Activated CD8-positive, alpha-beta T cell treated with anti-CD3 and anti-CD28 coated beads, Interleukin-2, amount 10 ng/mL, durations not matched to agents 7 days and 5 days (primary cell): ENCODE measurements around the gene SETD2. TPM values are rescaled to one million over a fixed set of nuclear protein-coding genes. Genes with fewer than 3 reads are reported as not detected.

ENCODE experiments used
- ATAC-seq: fragments of 150-1000 bp; cut with Tn5 transposase; one replicate; pipeline ENCODE4 v1.10.0; 2021; ENCODE audit warnings: moderate library complexity
- CTCF ChIA-PET: fragments of 350-600 bp; sonication (Branson Sonifier 250); formaldehyde crosslinking; loops from one replicate; lab custom pipeline; 2021; ENCODE audit warnings: antibody characterized with exemption; lab: Charles Lee
- POLR2A ChIA-PET: fragments of 350-600 bp; sonication (Branson Sonifier 250); formaldehyde crosslinking; loops from one replicate; lab custom pipeline; 2021; ENCODE audit warnings: antibody characterized with exemption; lab: Charles Lee
- DNase-seq: peaks from one replicate; pipeline ENCODE4 v3.0.0-alpha.2; 2020
- H3K27ac Mint-ChIP-seq: one replicate; pipeline ENCODE4 v1.8.0; 2021; ENCODE audit warnings: mild to moderate bottlenecking, mixed read lengths
- H3K27me3 Mint-ChIP-seq: one replicate; pipeline ENCODE4 v1.8.0; 2021; ENCODE audit warnings: low read depth, mixed read lengths
- H3K36me3 Mint-ChIP-seq: one replicate; pipeline ENCODE4 v1.8.0; 2021; ENCODE audit warnings: low read depth, mixed read lengths
- H3K4me1 Mint-ChIP-seq: one replicate; pipeline ENCODE4 v1.8.0; 2021; ENCODE audit warnings: low read depth, mixed read lengths
- H3K4me3 Mint-ChIP-seq: one replicate; pipeline ENCODE4 v1.8.0; 2021; ENCODE audit warnings: mild to moderate bottlenecking, mixed read lengths
- H3K9me3 Mint-ChIP-seq: one replicate; pipeline ENCODE4 v1.8.0; 2022; ENCODE audit warnings: mixed read lengths; ENCODE audit not compliant: insufficient read depth
- total RNA-seq, 2 experiments: library from RNA; stranded (reverse); gene quantifications; one replicate each; pipeline ENCODE4 v1.2.3, GENCODE V29; 2021

SETD2 gene
- total RNA-seq, 2 experiments from 2014 or later = 43.1 to 48.1 TPM

DNA sequence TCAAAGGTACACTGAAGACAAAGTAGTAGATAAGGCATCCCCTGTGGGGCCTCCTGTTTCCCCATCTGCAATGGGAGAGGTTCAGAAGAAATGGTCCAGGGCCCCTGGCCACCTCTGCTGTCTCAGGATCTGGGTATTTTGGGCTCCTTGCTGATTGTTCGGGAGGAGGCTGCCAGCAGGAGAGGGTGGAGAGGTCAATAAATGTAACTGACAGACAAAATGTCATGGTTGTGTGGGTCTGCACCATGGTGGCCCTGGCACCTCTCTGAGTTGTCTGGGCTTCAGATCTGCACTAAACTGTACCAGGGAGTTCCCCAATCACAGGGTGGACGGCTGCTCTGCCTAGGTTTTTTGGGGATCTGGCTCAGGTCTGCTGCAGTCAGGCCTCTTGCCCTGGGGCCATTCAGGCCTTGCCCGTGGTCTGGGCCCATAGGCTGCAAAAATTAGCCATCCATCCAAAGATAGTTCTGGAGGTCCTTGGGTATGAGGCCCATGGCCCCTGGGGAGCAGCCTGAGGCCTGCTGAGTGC lies 177.1 kb downstream of the SETD2 start:
- Mint-ChIP-seq H3K9me3 (no peaks in the 10 kb centered on the region), H3K4me1 (peaks cover 77% of the 10 kb centered on the region), H3K27me3 (no peaks in the 10 kb centered on the region), H3K4me3 (peak overlapping the region; percentile 80), H3K36me3 (peaks cover 54% of the 10 kb centered on the region), H3K27ac (peak overlapping the region; percentile 93)
- ATAC-seq = no peak
- no peak for DNase-seq
- CTCF ChIA-PET = interaction anchor here (1.1 to 2.3 kb wide), 3 partner anchors 11 to 64 kb away, joined by 3 to 10 read pairs (median 4); no protein-coding TSS in a partner anchor
- POLR2A ChIA-PET = interaction anchor here (0.6 to 2.5 kb wide), 7 partner anchors 9 to 434 kb away, joined by 3 to 22 read pairs (median 3); partner anchors contain the start of genes CCDC12 and NBEAL2

DNA sequence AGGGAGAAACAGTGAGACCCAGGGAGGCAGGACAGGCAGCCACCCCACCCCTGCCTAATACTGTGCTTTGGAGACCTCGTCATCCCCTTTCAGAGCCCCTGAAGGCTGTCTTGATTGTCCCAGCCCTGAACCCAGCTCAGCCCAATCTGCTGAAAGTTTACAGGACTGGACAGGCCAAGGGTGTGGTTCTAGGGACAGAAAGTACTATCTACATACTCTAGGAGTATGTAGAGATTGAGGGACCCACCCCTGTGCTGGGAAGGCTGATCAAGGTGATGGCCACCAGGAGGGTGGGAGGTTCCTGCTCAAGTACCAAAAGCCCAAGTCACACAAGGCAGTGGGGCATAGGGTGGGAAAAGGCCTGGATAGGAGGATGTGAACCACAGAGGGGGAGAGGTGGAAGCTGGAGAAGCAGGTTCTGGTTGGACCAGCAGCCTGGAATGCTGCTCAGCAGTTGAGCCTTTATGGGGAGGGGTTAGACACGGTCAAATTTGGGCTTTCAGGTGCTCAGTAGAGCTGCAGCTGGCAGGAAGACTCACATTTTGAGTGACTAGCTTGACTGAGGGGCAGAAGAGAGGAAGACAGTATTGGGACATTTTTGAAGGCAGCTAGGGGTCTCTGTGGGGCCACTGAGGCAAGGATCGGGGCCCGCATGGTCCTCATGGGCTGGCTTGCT lies 177.7 kb downstream of the SETD2 start:
- Mint-ChIP-seq H3K36me3 (peaks cover 53% of the 10 kb centered on the region), H3K9me3 (no peaks in the 10 kb centered on the region), H3K4me3 (peak overlapping the region; percentile 80), H3K27ac (peak overlapping the region; percentile 93), H3K4me1 (peaks cover 83% of the 10 kb centered on the region), H3K27me3 (no peaks in the 10 kb centered on the region)
- ATAC-seq (no peak), DNase-seq (no peak)
- POLR2A ChIA-PET = interaction anchor here (2.5 kb wide), 1 partner anchor 8 kb away, joined by 22 read pairs; the partner anchor contains the start of genes CCDC12 and NBEAL2
- CTCF ChIA-PET = interaction anchor here (0.9 to 2.3 kb wide), 2 partner anchors 12 to 20 kb away, joined by 3 to 10 read pairs; no protein-coding TSS in a partner anchor

DNA sequence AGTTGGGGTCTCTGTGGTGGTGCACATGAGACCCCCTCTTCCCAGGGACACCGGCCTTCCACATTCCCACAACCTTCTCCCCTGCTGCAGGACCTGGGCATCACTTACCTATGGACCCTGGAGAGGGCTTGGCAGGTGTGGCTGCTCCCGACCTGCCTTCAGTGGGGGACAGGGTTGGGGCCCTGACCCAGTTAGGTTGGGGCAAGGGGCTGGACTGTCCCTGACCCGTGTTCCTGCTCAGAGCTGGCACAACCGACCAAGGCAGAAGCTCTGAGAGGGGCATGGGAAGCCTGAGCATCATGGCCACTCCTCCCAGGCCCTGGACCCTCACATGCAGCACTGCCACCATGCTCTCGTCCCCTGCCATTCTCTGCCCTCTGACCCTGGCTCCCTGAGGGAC lies 178.3 kb downstream of the SETD2 start:
- CTCF ChIA-PET = interaction anchor here (0.9 to 2.3 kb wide), 2 partner anchors 12 to 21 kb away, joined by 3 to 10 read pairs; no protein-coding TSS in a partner anchor
- H3K27me3 Mint-ChIP-seq = no peaks in the 10 kb centered on the region
- peaks cover 58% of the 10 kb centered on the region for H3K36me3 Mint-ChIP-seq
- peaks cover 87% of the 10 kb centered on the region for H3K4me1 Mint-ChIP-seq
- DNase-seq (no peak), ATAC-seq (no peak)
- POLR2A ChIA-PET = no interaction called here
- H3K4me3 Mint-ChIP-seq = no peak overlapping the region
- H3K9me3 Mint-ChIP-seq = no peaks in the 10 kb centered on the region
- peak overlapping the region; percentile 93 for H3K27ac Mint-ChIP-seq

DNA sequence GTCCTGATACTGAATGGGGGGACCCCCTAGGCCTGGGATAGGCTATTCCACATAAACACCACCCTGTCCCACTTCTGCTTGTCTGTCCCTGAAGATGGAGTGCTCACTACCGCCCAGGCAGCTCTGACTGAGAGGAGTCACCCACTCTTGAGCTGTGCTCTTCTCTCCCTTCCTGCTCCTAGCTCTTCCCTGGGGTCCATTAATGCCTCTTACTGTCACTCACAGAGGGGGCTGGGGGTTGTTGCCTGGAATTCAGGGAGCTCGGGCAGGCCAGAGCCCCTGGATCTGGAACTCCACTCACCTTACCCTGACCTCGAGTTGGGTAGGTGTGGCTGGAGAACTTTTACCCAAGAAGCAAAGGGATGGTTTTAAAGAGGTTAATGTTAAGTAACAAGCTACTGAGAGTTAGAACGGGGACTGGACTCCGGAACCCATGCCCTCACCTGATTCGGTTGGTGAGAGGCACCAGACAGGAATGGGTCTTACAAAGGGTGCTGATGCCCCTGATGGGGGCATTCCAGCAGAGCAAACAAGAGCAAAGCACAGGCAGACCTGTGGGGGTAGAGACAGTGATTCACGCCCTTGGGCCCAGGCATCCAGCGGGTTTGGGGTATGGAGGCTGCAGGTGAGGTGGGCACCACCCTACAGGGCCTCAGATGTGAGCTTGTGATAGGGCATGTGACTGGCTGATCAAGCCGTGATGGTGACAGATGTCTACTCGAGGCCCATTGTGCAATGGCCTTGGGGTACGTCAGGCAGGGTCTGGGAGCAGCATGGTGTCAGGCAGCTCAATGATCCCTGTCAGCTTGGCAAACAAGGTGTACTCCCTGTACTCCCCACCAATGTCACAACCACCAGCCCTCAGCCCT lies 179.1 kb downstream of the SETD2 start:
- POLR2A ChIA-PET = interaction anchor here (1.2 to 1.4 kb wide), 2 partner anchors 9 to 34 kb away, joined by 3 to 4 read pairs; no protein-coding TSS in a partner anchor
- DNase-seq (no peak), ATAC-seq (no peak)
- peaks cover 80% of the 10 kb centered on the region for H3K4me1 Mint-ChIP-seq
- no peaks in the 10 kb centered on the region for H3K9me3 Mint-ChIP-seq
- peak overlapping the region; percentile 47 for H3K27ac Mint-ChIP-seq
- H3K36me3 Mint-ChIP-seq = peaks cover 50% of the 10 kb centered on the region
- no peaks in the 10 kb centered on the region for H3K27me3 Mint-ChIP-seq
- no peak overlapping the region for H3K4me3 Mint-ChIP-seq
- CTCF ChIA-PET = no interaction called here

DNA sequence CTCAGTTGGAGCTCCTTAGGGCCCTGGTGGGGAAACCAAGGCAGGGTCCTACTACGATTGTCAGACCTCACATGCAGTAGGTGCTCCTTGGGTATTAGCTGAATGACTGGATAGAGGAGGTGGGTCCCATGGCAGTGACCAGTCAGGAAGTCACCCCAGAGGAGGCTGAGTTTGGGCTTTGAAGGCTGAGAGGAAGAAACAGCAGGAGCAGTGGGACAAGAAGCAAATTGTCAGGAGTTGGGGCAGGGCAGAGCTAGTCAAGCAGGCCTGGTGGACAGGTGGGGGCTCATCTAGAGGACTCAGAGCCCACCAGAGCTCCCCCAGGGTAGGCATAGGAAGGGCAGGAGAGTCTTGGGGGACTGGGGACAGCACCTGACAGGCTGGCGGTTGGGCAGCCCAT lies 181.4 kb downstream of the SETD2 start:
- CTCF ChIA-PET = no interaction called here
- Mint-ChIP-seq H3K27me3 (no peaks in the 10 kb centered on the region), H3K27ac (peak overlapping the region; percentile 81), H3K36me3 (peaks cover 32% of the 10 kb centered on the region), H3K4me1 (peaks cover 71% of the 10 kb centered on the region), H3K4me3 (no peak overlapping the region), H3K9me3 (no peaks in the 10 kb centered on the region)
- ATAC-seq (no peak), DNase-seq (no peak)
- POLR2A ChIA-PET = interaction anchor here (1.1 kb wide), 1 partner anchor 23 kb away, joined by 4 read pairs; no protein-coding TSS in a partner anchor

DNA sequence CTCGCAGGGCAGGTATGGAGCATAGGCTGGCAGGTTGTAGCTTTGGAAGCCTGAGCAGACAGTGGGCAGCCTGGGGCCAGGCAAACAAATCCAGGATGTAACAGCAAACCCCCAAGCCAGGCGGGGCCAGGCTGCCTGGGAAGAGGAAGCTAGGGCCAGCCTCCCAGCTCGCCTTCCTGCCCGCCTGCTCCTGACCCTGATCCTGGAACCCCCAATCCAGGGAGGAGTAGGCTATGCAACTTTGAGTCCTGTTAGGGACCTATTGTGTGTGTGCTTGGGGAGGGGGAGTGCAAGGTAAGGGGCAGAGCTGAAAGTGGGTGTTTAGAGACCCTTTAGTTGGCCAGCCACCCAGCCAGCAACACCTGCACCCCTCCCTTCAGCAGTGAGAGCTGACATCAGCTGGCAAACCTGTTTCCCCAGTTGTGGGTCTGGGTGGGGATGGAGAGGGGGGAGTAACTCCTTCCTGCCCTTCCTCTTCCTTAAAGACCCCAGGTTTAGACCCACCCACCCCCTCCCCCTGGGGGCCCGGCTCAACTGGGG lies 181.9 kb downstream of the SETD2 start:
- H3K4me1 Mint-ChIP-seq = peaks cover 71% of the 10 kb centered on the region
- CTCF ChIA-PET = interaction anchor here (2.6 to 3.0 kb wide), 2 partner anchors 59 to 73 kb away, joined by 9 to 14 read pairs; no protein-coding TSS in a partner anchor
- peak overlapping the region; percentile 64 for H3K4me3 Mint-ChIP-seq
- H3K9me3 Mint-ChIP-seq = no peaks in the 10 kb centered on the region
- POLR2A ChIA-PET = interaction anchor here (0.7 to 1.1 kb wide), 3 partner anchors 15 to 399 kb away, joined by 4 read pairs; partner anchors contain the start of gene PTPN23
- no peak for ATAC-seq
- H3K27me3 Mint-ChIP-seq = no peaks in the 10 kb centered on the region
- H3K36me3 Mint-ChIP-seq = peaks cover 32% of the 10 kb centered on the region
- H3K27ac Mint-ChIP-seq = peak overlapping the region; percentile 63
- DNase-seq = no peak

DNA sequence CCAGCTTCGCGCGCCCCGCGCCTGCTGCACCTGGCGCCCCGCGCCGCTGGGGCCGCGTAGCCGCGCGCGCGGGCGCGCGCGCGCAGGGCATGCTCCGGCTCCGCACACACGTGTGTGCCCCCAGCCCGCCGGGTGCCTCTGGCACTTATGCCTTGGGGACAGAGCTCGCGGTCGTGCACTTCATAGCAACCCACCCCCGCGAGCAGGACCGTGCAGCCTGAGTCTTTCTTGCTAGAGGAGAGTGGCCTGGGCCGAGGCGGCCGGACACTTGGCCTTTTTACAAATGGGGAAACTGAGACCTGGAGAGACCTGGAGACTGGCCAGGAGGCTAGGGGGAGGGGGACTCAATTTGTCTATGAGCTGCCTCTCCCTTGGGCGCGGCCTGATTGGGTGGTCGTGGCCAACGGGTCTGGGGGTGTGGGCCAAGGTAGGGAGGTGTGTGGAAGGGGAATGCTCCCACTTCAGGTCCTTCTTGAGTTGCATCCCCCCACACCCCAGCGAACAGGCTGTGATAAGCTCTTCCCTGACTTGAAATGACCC lies 183.9 kb downstream of the SETD2 start:
- POLR2A ChIA-PET = interaction anchor here (0.5 to 4.7 kb wide), 16 partner anchors 8 to 345 kb away, joined by 3 to 22 read pairs (median 5); no protein-coding TSS in a partner anchor
- no peaks in the 10 kb centered on the region for H3K9me3 Mint-ChIP-seq
- peaks cover 29% of the 10 kb centered on the region for H3K36me3 Mint-ChIP-seq
- CTCF ChIA-PET = interaction anchor here (1.2 to 3.0 kb wide), 4 partner anchors 13 to 71 kb away, joined by 3 to 14 read pairs (median 6); no protein-coding TSS in a partner anchor
- ATAC-seq = no peak
- H3K4me3 Mint-ChIP-seq = peak overlapping the region; percentile 87
- H3K4me1 Mint-ChIP-seq = peaks cover 60% of the 10 kb centered on the region
- H3K27ac Mint-ChIP-seq = peak overlapping the region; percentile 83
- no peaks in the 10 kb centered on the region for H3K27me3 Mint-ChIP-seq
- peak; percentile 39 for DNase-seq

DNA sequence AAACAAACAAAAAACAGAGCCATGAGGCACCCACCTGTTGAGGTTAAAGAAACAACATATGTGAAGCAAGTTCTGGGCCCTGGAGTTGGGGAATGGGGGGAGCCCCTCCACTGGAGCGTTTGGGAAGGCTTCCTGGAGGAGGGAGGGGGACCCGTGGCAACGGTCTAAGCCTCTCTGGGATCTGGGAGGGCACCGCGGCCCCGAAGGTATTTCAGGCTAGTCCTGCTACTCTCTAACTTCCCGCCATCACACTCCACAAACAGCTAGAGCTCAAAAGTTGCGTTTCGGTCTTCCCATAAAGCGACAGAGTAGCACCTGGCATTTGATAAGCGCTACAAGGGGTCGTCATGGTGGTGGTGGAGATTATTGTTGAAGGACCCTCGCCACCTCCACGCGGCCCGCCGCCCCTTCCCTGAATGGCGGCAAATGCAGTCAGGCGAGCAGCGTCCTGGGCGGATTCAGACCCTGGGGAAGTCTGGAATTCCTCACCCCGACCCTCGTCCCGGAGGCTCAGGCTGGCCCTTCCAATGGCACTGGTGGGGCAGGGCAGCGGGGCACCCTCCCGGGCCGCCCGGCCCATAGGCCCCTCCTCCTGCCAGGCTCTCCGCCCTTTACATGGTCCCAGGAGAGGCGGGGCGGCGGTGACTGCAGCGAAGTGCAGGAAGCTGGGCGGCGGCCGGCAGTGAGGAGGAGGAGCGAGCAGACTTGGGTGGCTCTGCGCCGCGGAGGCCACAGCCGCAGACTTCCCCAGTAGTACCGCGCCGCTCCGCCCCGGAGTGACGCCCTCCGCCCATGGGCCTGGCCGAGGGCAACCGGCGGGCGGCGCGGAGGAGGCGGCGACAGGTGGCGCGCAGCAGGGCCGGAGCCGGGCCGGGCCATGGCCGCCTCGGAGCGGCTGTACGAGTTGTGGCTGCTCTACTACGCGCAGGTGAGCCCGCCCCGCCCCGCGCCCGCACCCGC lies 184.6 kb downstream of the SETD2 start, which contains the start of gene NBEAL2:
Gene NBEAL2 (plus strand): TSS at position 682 of the 960 bp plus-strand sequence. CDS start 196 bp downstream, at position 878.
- Mint-ChIP-seq H3K36me3 (peaks cover 30% of the 10 kb centered on the region), H3K27ac (peak within 1 kb of the TSS; percentile 89), H3K27me3 (no peaks in the 10 kb centered on the region), H3K4me3 (peak within 1 kb of the TSS; percentile 89), H3K4me1 (peaks cover 60% of the 10 kb centered on the region), H3K9me3 (no peaks in the 10 kb centered on the region)
- peak; percentile 80 for ATAC-seq
- ChIA-PET CTCF (interaction anchor here (1.4 to 3.0 kb wide), 3 partner anchors 53 to 70 kb away, joined by 3 to 14 read pairs (median 9); no protein-coding TSS in a partner anchor), POLR2A (interaction anchor here (0.6 to 4.7 kb wide), 13 partner anchors 8 to 1290 kb away, joined by 3 to 22 read pairs (median 5); partner anchors contain the start of gene SACM1L)
- peak; percentile 97 for DNase-seq

DNA sequence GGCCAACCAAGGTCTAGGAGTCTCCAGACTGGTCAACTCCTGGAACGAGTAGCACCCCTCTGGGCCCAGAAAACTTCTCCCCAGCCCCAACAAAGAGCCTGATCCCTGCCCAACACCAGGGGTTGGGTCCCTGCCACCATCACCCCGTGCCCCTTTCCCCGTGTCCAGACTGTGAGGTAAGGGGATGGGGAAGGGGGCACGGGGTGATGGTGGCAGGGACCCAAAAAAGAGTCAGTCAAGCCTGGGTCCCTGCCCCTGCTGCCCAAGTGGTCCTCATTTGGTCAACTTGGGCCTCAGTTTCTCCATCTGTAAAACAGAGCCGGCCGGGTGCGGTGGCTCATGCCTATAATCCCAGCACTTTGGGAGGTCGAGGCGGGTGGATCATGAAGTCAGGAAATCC lies 185.5 kb downstream of the SETD2 start:
- CTCF ChIA-PET = interaction anchor here (0.6 to 1.4 kb wide), 2 partner anchors 53 to 54 kb away, joined by 3 read pairs; no protein-coding TSS in a partner anchor
- Mint-ChIP-seq H3K4me3 (peak overlapping the region; percentile 94), H3K4me1 (peaks cover 63% of the 10 kb centered on the region), H3K9me3 (no peaks in the 10 kb centered on the region), H3K27ac (peak overlapping the region; percentile 89), H3K27me3 (no peaks in the 10 kb centered on the region), H3K36me3 (peaks cover 33% of the 10 kb centered on the region)
- POLR2A ChIA-PET = interaction anchor here (0.7 to 4.7 kb wide), 7 partner anchors 9 to 1289 kb away, joined by 3 to 22 read pairs (median 11); partner anchors contain the start of gene SACM1L
- DNase-seq (no peak), ATAC-seq (no peak)
